Measurements from ENCODE around the gene KNDC1.

DNA sequence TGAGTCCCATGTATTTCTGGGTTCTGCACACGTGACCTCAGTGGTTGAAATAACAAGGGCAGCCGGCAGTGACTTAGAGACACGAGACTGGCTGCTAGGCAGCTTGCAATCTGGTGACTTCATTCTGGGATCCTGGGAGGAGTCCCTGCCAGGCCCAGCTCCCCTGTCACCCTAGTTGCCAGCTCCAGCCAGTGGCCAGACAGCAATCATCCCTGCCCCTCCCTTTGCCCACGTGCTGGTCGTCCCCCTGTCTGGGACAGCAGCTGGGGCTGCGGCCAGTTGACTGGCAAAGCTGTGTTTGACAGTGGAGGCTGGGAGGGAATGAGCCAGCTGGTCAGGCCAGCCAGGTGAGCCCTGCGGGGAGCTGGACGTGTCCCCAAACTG lies 42.3 kb upstream of the KNDC1 start:
- no peak for TF ChIP-seq POLR2AphosphoS5 (IDR thresholded peaks at IDR 0.05)
- TF ChIP-seq, protein P1, sequence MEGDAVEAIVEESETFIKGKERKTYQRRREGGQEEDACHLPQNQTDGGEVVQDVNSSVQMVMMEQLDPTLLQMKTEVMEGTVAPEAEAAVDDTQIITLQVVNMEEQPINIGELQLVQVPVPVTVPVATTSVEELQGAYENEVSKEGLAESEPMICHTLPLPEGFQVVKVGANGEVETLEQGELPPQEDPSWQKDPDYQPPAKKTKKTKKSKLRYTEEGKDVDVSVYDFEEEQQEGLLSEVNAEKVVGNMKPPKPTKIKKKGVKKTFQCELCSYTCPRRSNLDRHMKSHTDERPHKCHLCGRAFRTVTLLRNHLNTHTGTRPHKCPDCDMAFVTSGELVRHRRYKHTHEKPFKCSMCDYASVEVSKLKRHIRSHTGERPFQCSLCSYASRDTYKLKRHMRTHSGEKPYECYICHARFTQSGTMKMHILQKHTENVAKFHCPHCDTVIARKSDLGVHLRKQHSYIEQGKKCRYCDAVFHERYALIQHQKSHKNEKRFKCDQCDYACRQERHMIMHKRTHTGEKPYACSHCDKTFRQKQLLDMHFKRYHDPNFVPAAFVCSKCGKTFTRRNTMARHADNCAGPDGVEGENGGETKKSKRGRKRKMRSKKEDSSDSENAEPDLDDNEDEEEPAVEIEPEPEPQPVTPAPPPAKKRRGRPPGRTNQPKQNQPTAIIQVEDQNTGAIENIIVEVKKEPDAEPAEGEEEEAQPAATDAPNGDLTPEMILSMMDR (IDR thresholded peaks at IDR 0.05): no peak
